Mucosa of gallbladder (tissue), 1 donor: ENCODE measurements around the gene FUT4. TPM values are rescaled to one million over a fixed set of nuclear protein-coding genes. Genes with fewer than 3 reads are reported as not detected.
A peak's percentile ranks its signal among the peaks of the same experiment; 100 is the strongest.
"Not testable (repeated sequence)": the region's sequence is repeated elsewhere in the genome, so short reads cannot be mapped to it uniquely, and the experiment has no call there.

Source experiments
- DNase-seq: peaks from one replicate; pipeline ENCODE4 v3.0.0-alpha.2; 2020; ENCODE audit warnings: low spot score
- total RNA-seq: library from RNA; stranded (reverse); gene quantifications from one replicate; pipeline ENCODE4 v1.2.1, GENCODE V29; 2021
- donor health status: DM: no; HTN: no; CAD: no.

Gene FUT4, protein sequence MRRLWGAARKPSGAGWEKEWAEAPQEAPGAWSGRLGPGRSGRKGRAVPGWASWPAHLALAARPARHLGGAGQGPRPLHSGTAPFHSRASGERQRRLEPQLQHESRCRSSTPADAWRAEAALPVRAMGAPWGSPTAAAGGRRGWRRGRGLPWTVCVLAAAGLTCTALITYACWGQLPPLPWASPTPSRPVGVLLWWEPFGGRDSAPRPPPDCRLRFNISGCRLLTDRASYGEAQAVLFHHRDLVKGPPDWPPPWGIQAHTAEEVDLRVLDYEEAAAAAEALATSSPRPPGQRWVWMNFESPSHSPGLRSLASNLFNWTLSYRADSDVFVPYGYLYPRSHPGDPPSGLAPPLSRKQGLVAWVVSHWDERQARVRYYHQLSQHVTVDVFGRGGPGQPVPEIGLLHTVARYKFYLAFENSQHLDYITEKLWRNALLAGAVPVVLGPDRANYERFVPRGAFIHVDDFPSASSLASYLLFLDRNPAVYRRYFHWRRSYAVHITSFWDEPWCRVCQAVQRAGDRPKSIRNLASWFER
- total RNA-seq, result 18.6 TPM

DNA sequence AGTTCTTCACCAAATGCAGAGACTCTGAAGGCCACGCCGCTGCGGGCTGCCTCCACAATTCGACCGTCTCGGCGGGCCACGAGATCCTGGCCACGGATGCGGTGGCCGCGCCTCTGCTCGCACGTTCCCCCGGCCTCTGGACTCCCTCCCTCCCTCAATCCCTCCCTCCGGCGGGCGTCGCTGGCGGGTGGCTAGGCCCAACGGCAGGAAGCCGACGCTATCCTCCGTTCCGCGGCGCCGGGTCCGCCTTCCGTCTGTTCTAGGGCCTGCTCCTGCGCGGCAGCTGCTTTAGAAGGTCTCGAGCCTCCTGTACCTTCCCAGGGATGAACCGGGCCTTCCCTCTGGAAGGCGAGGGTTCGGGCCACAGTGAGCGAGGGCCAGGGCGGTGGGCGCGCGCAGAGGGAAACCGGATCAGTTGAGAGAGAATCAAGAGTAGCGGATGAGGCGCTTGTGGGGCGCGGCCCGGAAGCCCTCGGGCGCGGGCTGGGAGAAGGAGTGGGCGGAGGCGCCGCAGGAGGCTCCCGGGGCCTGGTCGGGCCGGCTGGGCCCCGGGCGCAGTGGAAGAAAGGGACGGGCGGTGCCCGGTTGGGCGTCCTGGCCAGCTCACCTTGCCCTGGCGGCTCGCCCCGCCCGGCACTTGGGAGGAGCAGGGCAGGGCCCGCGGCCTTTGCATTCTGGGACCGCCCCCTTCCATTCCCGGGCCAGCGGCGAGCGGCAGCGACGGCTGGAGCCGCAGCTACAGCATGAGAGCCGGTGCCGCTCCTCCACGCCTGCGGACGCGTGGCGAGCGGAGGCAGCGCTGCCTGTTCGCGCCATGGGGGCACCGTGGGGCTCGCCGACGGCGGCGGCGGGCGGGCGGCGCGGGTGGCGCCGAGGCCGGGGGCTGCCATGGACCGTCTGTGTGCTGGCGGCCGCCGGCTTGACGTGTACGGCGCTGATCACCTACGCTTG is at the start of gene FUT4:
FUT4 (plus strand) TSS at position 227 of the 951 bp plus-strand sequence; CDS start at position 440, 213 bp downstream.
- DNase-seq, result peak; percentile 88

DNA sequence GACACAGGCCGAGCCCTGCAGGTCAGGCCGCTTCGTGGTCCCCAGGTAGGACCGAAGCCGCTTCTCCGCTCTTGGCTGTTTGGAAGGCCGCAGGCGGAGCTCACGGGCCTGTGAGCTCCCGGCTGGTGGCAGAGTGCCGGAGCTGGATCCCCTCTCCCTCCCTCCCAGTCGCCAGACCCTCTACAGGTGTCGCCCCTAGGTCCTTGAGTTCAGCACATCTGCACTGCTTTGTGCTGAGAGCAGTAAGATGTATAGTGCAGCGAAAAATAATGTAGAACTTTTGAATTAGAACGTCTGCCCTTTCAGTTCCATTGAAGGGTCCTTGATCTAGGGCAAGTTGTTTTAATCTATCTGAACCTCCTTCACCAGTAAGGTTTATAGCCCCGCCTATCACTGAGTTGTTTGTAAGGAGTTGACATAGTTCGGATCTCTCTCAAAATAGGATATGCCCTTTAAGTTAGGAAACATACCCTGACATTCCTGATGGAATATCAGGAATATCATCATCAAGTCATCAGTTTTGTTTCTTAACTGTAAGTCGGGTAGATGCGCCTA is 49.5 kb upstream of the FUT4 start:
- no peak for DNase-seq

DNA sequence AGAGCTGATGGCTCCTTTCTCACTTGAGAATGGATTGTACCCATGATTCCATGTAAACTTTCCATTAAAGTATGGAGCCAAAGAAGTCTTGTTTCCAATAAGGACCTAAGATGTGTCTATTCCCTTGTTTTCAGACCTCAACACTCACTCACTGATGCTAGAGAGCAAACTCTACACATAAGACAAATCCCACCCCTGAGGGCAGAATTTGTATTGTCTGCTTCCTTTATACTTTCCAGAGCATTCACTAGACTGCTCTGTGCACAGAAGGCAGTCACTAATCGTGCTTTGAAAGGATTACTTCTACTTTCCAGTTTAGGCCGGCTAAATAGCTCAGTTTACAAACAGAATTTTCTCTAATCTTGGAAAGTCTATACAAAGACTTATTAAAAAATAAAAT is 43.5 kb upstream of the FUT4 start:
- no peak for DNase-seq

DNA sequence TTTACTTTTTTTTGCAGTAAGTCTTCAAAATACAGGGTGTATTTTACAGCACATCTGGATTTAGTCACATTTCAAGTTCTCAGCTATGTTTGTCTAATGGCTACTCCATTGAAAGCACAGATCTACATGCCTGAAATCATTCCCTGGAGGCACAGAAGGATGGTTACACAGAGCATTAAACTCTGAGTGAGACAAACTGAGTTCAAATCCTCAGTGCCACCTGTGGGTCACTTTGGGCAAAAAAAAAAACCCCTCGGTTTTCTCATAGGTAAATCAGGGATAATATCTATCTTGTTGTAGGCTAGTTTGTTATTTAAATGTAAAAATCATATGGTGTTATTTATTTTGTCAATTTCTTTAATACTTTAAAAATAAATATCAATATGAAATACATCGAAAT is 42.2 kb upstream of the FUT4 start:
- DNase-seq, result no peak

DNA sequence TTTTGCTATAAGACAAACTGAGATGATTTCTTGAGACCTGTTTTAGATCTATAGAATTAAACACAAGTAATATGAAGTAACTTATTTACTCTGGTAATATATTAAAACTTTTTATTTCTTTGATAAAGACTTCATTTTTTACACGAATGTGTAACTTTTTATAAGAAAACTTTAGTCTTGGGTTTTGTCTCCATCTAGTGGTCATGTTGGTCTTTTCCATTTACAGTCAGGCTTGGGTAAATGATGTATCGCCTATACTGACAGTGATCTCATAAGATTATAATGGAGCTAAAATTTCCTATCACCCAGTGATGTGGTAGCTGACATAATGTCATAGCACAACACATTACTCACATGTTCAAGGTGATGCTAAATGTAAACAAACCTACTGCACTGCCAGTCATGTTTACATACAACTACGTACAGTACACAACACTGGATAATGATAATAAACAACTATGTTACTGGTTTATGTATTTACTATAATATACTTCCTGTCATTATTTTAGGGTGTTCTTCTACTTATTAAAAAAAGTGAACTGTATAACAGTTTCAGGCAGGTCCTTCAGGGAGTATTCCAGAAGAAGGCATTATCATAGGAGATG is 38.9 kb upstream of the FUT4 start:
- no peak for DNase-seq

DNA sequence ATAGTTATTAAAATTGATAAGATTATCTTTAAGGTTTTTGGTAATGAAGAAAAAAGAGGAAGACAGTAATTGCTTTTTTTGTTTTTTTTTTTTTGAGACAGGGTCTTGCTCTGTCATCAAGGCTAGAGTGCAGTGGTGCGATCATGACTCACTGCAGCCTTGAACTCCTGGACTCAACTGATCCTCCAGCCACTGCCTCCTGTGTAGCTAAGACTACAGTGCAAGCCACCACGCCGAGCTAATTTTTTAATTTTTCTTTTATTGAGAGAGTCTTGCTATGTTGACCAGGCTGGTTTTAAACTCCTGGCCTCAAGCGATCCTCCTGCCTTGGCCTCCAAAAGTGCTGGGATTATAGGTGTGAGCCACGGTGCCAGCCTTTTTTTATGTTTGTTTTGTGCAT is 37.2 kb upstream of the FUT4 start:
- not testable (repeated sequence) for DNase-seq

DNA sequence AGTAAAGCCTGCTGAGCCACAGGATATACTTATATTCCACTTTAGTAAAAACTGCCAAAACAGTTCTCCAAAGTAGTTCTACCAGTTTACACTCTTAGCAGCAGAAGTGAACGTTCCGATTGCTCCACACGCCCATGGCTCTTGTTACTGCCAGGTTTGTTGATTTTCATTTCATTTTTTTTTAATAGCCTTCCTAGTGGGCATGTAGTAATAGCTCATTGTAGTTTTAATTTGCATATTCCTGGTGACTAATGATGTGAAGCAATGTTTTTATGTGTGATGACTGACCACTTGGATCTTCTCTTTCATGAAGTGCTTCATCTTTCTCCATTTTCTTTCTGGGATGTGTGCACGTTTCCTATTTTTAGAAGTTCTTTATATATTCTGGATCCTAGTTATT is 36.2 kb upstream of the FUT4 start:
- DNase-seq, result no peak

DNA sequence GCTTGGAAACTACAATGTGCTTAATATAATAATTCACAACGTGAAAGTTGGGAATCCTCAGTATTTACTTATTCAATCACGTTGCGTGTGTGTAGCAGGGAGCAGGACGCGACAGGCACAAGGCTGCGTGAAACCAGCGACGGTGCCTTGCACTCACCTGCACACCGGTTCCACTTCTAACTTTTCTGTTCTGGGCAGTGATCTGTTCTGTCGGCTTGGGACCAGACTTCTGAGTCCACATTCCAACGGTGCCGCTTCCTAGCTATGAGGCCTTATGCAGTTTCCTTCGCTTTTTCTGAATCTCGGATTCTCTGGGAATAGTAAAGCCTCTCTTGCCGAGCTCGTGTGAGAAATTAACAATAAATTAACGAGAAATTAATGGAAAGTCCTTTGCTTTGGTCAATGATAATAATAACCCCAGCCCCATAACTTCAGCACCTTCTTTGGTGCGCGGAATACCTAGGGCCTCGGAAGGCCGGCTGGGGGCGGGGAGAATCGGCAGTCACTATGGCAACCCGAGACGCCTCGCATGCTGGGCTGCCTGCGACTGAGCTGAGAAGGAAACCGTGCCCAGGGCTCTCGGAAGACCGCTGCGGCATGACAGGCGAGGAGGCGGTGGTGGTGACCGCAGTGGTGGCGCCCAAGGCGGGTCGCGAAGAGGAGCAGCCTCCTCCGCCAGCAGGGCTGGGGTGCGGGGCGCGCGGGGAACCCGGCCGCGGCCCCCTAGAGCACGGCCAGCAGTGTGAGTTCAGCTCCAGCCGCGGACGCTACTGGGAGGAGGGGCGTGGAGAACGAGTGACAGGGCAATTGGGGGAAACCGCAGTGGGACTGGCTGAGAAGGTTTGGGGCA is 31.6 kb upstream of the FUT4 start, which contains the start of gene C11orf97:
C11orf97 (plus strand) TSS at position 530 of the 850 bp plus-strand sequence; CDS start at position 598, 68 bp downstream.
- DNase-seq, result peak; percentile 61

DNA sequence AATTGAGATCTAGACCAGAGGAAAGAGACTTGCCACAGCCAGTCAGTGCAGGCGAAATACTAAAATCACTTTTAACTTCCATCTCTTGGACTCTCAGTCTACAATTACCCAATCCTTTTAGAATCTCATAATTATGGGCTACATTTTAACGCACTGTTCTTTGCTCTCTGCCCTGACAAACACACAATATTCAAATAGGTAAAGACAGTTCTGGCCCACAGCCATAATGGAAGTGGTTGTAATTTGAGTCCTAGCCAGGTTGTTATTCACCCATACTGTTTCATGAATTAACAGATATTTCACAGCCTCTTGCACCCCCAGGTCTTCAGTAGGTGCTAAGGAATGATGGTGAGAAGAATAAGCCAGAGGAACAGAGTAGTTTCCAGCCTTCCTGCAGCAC is 30.6 kb upstream of the FUT4 start:
- DNase-seq, result no peak

DNA sequence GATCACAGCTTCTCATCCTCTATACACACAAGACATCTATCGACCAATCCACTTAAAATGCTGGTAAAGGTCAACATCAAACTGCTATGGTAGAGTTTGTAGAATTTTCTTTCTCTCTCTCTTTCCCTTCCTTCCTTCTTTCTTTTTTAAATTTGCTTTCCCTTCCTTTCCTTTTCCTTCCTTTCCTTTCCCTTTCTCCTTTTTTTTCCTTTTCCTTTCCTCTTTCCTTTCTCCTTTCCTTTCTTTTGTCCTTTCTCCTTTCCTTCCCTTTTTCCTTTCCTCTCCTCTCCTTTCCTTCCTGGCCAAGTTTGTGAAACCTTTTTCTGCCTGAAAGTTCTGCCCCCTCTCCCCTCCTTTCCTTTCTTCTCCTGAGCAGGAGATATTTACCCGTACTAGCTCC is 28.3 kb upstream of the FUT4 start:
- DNase-seq, result no peak

DNA sequence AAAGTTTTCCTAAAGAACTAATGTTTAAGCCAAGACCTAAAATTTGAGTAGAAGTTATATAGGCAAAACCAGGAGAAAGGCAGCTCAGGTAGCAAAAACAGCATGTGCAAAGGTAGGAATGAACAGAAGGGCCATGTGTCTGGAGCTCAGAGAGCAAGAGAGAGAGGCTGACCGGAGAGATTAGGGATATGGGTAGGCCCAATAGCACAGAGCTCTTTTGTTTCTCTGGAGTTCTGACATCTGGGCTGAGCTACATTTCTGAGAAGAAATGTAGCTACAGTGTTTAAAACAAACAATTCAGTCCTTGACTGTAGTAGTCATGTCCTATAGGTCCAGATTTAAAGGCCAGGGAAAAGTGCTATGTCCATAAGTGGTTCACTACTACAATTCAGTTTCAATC is 27.0 kb upstream of the FUT4 start:
- no peak for DNase-seq

DNA sequence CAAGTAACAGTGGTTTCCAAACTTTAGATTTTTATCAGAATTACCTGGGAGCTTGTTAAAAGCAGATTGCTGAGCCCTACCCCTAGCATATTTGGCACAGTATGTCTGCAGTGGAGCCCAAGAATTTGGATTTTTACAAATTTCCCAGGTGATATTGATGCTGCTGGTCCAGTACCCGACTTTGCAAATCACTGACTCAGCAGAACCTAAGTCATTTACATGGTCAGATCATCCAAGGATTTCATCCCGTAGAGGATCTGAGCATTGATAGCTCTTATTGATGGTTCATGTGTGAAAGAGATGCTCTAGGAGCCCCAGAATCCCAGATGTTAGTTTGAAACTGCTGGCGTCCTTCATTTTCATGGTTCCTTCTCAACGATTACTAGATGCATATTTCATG is 25.4 kb upstream of the FUT4 start:
- no peak for DNase-seq

DNA sequence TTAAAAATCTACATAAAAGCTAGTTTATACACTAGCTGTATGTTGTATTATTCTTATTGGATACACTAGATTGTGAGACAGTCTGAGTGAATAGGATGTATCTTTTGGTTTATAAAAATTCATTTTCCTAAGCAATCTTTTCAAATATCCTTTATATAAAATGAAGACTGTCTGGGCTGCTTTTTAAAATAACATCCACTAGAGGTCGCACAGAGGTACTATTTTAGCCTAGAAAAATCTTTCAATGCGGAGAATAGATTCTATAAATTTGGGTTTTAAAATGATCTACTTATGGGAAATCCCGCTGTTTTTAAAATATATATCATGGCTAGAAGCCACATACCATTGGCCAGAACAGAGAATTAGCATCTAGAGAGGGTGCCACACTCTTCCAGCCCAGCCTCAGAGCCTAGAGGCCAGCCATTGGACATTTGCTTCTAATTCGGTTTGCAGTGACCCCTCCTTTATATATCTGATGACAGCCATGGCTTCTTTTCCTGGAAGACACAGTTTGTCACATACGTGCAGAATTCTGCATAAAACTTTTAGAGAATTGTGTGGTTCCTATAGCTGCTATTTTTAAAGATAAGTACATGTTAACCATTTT is 24.1 kb upstream of the FUT4 start:
- DNase-seq, result no peak

DNA sequence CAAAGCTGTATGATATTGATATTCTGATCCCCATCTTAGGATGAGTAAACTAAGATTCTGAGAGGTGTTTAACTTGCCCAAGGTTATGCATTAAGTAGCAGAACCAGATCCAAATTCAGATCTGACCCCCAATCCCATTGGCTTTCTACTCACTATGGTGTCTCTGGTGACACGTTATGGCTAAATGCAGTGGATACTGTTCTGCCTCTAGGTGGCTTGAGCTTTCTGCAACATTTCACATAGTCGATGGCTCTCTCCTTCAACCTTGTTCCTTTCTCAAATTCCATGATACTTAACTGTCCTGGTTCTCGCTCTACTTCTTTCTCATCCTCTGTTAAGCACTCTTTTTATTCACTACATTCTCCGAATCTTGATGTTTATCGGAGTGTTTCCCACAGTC is 22.0 kb upstream of the FUT4 start:
- no peak for DNase-seq

DNA sequence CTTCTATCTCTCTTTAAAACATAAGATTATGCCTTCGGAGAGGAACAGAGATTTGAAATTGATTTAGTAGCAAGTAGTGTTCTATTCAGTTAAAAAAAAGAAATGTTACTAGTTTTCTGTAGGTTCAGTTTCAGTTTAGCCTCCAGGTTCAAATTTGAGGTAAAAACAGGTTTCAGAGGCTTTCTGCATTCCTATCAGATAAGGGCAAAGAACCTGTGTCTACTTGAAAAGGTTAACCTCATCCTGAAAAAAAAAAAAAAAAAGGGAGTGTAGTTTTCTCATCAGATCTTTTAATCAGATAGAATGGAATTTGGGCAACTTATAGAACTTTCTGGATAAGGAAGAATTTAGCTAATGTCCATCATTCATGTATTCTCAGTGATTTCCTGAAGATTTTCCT is 19.4 kb upstream of the FUT4 start:
- no peak for DNase-seq

DNA sequence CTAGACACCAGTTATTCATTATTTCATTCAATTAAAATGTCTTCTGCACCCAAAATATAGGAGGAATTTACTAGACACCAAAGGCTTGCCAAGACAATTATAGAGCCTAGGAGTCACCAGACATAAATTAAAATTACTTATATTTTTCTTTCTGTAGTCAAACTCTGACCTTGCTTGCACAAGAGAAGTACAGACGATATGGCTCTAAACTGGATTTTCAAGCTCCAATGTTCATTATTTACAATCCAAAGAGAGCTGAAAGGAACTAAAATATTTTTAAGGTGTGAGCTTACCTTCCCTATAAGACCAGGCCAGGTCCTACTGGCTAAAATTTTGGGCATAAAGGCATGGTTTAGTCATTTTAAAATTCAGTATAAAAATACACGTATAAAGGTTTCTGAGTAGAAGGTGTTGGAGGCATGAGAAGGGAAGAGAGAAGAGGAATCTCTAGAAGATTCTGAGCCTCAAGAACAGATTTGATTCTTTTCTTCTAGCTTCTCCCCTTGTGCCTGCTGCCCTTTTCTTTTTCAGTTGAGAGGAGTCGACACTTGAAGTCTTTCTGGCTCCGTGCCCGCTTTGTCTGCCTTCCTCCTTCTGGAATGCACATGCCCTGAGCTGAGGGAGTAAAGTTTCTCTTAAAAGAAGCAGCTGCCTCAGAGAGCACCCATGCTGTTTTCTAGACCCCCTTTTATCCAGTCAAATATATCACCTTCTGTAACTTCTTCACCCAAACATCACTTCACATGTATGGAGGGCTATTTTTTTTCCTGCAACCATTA is 18.0 kb upstream of the FUT4 start:
- peak; percentile 87 for DNase-seq

DNA sequence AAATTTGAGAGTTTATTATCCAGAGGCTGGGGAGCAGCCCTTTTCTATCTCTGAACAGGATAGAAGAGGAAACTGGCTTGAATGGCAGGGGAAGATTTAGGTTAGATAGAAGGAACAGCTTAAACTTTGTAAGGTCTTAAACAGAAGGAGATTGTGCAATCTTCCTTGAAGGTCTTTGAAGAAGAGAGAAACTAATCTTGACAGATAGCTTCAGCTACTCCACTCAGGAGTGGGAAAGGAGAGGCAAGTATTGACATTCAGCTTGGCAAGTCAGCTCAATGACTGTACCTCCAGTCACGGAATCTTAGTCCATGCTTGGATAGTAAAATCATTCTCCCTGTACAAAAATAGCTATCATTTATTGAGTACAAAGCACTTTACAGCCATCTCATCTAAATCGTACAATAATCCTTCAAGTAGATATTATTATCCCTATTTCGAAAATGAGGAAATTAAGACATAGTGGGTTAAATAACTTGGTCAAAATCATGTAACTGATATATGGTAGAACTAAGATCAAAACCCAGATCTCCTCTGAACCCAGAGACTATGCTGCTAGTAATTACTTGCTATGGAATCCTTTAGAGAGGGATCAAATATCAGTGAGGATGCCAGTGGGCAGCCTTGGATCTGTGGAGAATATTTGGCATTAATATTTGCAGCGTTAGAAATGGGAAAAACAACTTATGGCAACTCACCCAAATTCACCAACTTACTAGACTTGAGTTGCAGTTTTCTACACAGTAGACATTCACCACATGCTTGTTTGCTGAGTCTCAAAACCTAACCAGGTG is 16.9 kb upstream of the FUT4 start:
- no peak for DNase-seq

DNA sequence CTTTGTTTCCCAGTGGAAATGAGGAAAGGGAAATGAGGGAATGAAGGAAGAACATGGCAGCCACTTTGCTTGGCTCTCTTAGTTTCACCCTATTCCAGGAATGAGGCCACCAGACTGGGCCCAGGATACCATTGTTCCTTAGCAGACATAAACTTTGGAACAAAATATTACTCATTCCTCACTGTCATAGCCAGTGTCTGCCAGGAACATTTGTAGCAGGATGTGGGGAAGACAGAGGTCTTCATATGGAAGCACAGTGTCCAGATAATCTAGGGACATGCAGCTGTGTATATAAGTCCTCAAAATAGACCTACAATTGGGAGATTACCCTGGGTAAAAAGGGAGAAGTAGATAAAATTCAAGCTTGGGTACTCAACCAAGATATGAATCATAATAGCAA is 15.2 kb upstream of the FUT4 start:
- no peak for DNase-seq

DNA sequence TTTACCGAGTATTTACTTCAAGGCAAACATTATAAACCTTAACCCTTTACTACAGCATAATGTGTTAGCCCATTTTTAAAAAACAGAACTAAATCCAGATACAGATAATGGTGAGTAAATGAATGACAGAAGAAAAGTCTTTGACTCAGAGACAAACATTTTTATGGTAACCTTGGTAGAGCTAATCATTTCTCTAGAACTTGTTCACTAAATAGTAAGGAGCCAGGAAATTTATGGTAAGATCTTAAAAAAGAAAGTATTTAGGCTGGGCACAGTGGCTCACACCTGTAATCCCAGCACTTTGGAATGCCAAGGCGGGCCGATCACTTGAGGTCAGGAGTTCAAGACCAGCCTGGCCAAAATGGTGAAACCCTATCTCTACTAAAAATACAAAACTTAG is 11.5 kb upstream of the FUT4 start:
- DNase-seq, result no peak
